ENCODE results near the gene PPTC7.
"Not testable (repeated sequence)": the region's sequence is repeated elsewhere in the genome, so short reads cannot be mapped to it uniquely, and the experiment has no call there.

The PPTC7 gene

DNA sequence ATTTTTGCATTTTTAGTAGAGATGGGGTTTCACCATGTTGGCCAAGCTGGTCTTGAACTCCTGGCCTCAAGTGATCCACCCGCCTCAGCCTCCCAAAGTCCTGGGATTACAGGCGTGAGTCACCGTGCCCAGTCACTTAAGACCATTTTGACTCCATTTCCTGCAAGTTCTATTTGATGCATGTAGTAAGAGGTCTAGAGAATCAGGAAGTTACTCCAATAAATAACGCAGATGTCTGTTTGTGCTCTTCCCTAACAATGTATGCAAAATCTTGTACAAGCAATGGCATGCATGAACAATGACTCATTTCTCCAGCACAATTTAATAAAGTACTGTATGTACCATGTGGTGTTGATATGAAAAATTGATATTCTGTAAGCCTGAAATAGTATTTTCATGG, 37.9 kb downstream of the PPTC7 start:
- not testable (repeated sequence) for H3K18ac ChIP-seq (ENCODE audit: low read length); H2BK5ac ChIP-seq (ENCODE audit: low read length); H3K4me1 ChIP-seq (ENCODE audit: control insufficient read depth in 2 of 2, insufficient read depth in 1 of 2, low read depth in 1 of 2, low read length in 2 of 2); H4K91ac ChIP-seq (ENCODE audit: low read depth, low read length, poor library complexity); H2BK15ac ChIP-seq (ENCODE audit: low read length); H2AFZ ChIP-seq (ENCODE audit: low read length); H3K4ac ChIP-seq (ENCODE audit: low read length); H3K79me1 ChIP-seq (ENCODE audit: low read depth, low read length); H2BK12ac ChIP-seq (ENCODE audit: low read length); H3K27me3 ChIP-seq (ENCODE audit: control insufficient read depth in 3 of 3, insufficient read depth in 3 of 3, low read depth in 1 of 3, low read length in 3 of 3); H3K23ac ChIP-seq (ENCODE audit: low read depth, low read length, poor library complexity); H3K14ac ChIP-seq (ENCODE audit: low read length); H3K9ac ChIP-seq (ENCODE audit: low read depth, low read length, poor library complexity); H3K4me3 ChIP-seq (ENCODE audit: low read length in 2 of 2); H3K27ac ChIP-seq (replicated peaks; ENCODE audit: low read length); H3K4me2 ChIP-seq (ENCODE audit: insufficient read depth, low read length, poor library complexity, severe bottlenecking); H2BK120ac ChIP-seq (ENCODE audit: low read depth, low read length); H2AK5ac ChIP-seq (ENCODE audit: low read depth, low read length); H4K8ac ChIP-seq (ENCODE audit: low read depth, low read length); DNase-seq (ENCODE audit: low spot score); H3K9me3 ChIP-seq (replicated peaks in 1 of 2; ENCODE audit: control insufficient read depth in 2 of 2, insufficient read depth in 1 of 2, low read depth in 1 of 2, low read length in 2 of 2)
- peaks cover 1 to 25% of the 10 kb centered on the region in 2 donors for H3K36me3 ChIP-seq (replicated peaks in 1 of 2; ENCODE audit: control insufficient read depth in 2 of 2, insufficient read depth in 2 of 2, low read length in 2 of 2)
- WGBS, 2 donors (ENCODE audit: extremely low coverage in 2 of 2, insufficient read length in 2 of 2, insufficient replicate concordance in 1 of 2), result no CpG with 5 or more reads among the region's 4 CpGs

DNA sequence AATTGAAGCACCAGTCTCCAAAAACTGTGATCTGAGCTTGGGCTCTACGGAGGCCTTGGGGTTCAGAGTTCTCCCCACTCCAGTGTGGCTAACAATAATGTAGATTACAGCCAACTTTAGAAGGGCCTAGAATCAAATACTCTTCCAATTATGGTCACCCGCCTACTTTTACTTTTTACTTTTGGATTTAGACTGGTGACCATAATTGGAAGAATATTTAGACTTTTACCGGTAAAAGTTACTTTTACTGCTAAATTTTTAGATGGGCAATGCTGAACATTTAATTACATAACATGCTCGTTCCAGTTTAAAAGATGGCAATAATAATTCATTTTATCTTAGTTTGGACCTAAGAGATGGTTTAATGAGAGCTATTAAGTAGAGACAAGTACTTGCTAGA, 39.2 kb downstream of the PPTC7 start:
- Histone ChIP-seq H2BK120ac (ENCODE audit: low read depth, low read length) (no peak overlapping the region), H3K27me3 (ENCODE audit: control insufficient read depth in 3 of 3, insufficient read depth in 3 of 3, low read depth in 1 of 3, low read length in 3 of 3) (no peaks in the 10 kb centered on the region), H3K27ac (replicated peaks; ENCODE audit: low read length) (no peak overlapping the region), H3K23ac (ENCODE audit: low read depth, low read length, poor library complexity) (no peak overlapping the region), H2BK12ac (ENCODE audit: low read length) (no peak overlapping the region), H3K79me1 (ENCODE audit: low read depth, low read length) (no peaks in the 10 kb centered on the region), H4K91ac (ENCODE audit: low read depth, low read length, poor library complexity) (no peak overlapping the region), H3K18ac (ENCODE audit: low read length) (no peak overlapping the region), H2BK15ac (ENCODE audit: low read length) (no peak overlapping the region), H3K36me3 (replicated peaks in 1 of 2; ENCODE audit: control insufficient read depth in 2 of 2, insufficient read depth in 2 of 2, low read length in 2 of 2) (peaks cover 1 to 31% of the 10 kb centered on the region in 2 donors), H3K9me3 (replicated peaks in 1 of 2; ENCODE audit: control insufficient read depth in 2 of 2, insufficient read depth in 1 of 2, low read depth in 1 of 2, low read length in 2 of 2) (peaks cover 0 to 2% of the 10 kb centered on the region in 2 donors), H3K4me2 (ENCODE audit: insufficient read depth, low read length, poor library complexity, severe bottlenecking) (no peak overlapping the region), H2BK5ac (ENCODE audit: low read length) (no peak overlapping the region), H3K4me3 (ENCODE audit: low read length in 2 of 2) (no peak overlapping the region), H3K9ac (ENCODE audit: low read depth, low read length, poor library complexity) (no peak overlapping the region), H3K4ac (ENCODE audit: low read length) (no peak overlapping the region), H4K8ac (ENCODE audit: low read depth, low read length) (no peak overlapping the region), H2AK5ac (ENCODE audit: low read depth, low read length) (no peak overlapping the region), H3K4me1 (ENCODE audit: control insufficient read depth in 2 of 2, insufficient read depth in 1 of 2, low read depth in 1 of 2, low read length in 2 of 2) (no peaks in the 10 kb centered on the region), H2AFZ (ENCODE audit: low read length) (no peak overlapping the region), H3K14ac (ENCODE audit: low read length) (no peak overlapping the region)
- no CpG with 5 or more reads among the region's 4 CpGs for WGBS, 2 donors (ENCODE audit: extremely low coverage in 2 of 2, insufficient read length in 2 of 2, insufficient replicate concordance in 1 of 2)
- no peak for DNase-seq (ENCODE audit: low spot score)

DNA sequence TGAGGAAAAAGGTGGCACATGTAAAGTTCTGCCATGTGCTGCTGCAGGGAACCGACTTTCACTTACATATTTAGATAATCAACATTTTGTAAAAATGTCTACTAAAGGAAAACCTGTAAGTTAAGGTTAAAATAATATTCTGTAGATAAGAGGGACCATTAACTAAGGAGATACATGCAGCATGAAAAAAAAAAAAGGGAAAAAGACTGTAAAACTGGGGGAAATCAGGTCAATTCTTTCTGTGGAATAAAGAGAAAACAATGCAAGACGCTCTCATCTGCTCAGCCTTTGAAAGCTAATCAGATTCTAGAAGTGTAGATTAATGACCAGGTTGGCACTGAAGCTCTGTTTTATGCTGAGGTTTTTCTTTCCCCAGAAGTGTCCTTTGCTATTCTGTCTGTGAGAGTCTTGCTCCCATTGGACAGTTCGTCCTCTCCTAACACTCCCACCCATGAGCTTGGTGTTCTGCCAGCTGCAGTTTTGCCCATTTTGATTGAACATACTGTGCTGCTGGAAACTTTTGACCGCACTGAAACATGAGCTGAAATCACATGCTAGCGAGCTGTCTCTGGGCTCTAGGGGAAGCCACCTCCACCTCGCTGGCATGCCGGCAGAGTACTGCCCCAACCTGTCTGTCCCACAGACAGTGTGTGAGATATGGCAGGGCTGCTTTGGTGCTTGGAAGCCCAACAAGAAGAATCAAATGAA, 39.7 kb downstream of the PPTC7 start:
- Histone ChIP-seq H3K9ac (ENCODE audit: low read depth, low read length, poor library complexity) (no peak overlapping the region), H4K8ac (ENCODE audit: low read depth, low read length) (no peak overlapping the region), H3K4me1 (ENCODE audit: control insufficient read depth in 2 of 2, insufficient read depth in 1 of 2, low read depth in 1 of 2, low read length in 2 of 2) (no peaks in the 10 kb centered on the region), H3K4me3 (ENCODE audit: low read length in 2 of 2) (no peak overlapping the region), H3K36me3 (replicated peaks in 1 of 2; ENCODE audit: control insufficient read depth in 2 of 2, insufficient read depth in 2 of 2, low read length in 2 of 2) (peaks cover 2 to 34% of the 10 kb centered on the region in 2 donors), H2AK5ac (ENCODE audit: low read depth, low read length) (no peak overlapping the region), H2AFZ (ENCODE audit: low read length) (no peak overlapping the region), H3K27ac (replicated peaks; ENCODE audit: low read length) (no peak overlapping the region), H4K91ac (ENCODE audit: low read depth, low read length, poor library complexity) (no peak overlapping the region), H3K14ac (ENCODE audit: low read length) (no peak overlapping the region), H2BK15ac (ENCODE audit: low read length) (no peak overlapping the region), H3K4ac (ENCODE audit: low read length) (no peak overlapping the region), H3K79me1 (ENCODE audit: low read depth, low read length) (no peaks in the 10 kb centered on the region), H3K9me3 (replicated peaks in 1 of 2; ENCODE audit: control insufficient read depth in 2 of 2, insufficient read depth in 1 of 2, low read depth in 1 of 2, low read length in 2 of 2) (no peaks in the 10 kb centered on the region), H3K27me3 (ENCODE audit: control insufficient read depth in 3 of 3, insufficient read depth in 3 of 3, low read depth in 1 of 3, low read length in 3 of 3) (no peaks in the 10 kb centered on the region), H2BK120ac (ENCODE audit: low read depth, low read length) (no peak overlapping the region), H3K23ac (ENCODE audit: low read depth, low read length, poor library complexity) (no peak overlapping the region), H2BK12ac (ENCODE audit: low read length) (no peak overlapping the region), H3K4me2 (ENCODE audit: insufficient read depth, low read length, poor library complexity, severe bottlenecking) (no peak overlapping the region), H3K18ac (ENCODE audit: low read length) (no peak overlapping the region), H2BK5ac (ENCODE audit: low read length) (no peak overlapping the region)
- DNase-seq (ENCODE audit: low spot score), result no peak
- WGBS, 2 donors (ENCODE audit: extremely low coverage in 2 of 2, insufficient read length in 2 of 2, insufficient replicate concordance in 1 of 2), result no CpG with 5 or more reads among the region's 7 CpGs

DNA sequence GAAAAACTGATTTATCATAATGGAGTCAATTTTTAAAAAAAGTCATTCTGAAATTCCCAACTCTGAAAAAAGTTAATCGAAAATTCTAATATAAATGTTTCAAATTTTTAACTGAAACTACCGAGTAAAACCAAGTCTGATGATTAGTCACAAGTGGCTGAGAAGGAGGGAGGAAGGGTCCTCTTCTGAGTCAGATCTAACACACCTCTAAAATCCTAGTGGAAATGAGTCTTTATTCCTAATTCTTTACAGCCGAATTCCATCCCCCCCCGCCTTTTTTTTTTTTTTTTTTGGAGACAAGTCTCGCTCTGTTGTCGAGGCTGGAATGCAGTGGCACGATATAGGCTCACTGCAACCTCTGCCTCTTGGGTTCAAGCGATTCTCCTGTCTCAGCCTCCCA, 43.1 kb downstream of the PPTC7 start:
- H3K14ac ChIP-seq (ENCODE audit: low read length), result no peak overlapping the region
- H3K27ac ChIP-seq (replicated peaks; ENCODE audit: low read length), result no peak overlapping the region

More for the DNA sequence above, 43.1 kb downstream of the PPTC7 start:
- no peak overlapping the region for H2BK15ac ChIP-seq (ENCODE audit: low read length)
- H2BK5ac ChIP-seq (ENCODE audit: low read length), result no peak overlapping the region
- no peak overlapping the region for H2AK5ac ChIP-seq (ENCODE audit: low read depth, low read length)
- no peaks in the 10 kb centered on the region for H3K4me1 ChIP-seq (ENCODE audit: control insufficient read depth in 2 of 2, insufficient read depth in 1 of 2, low read depth in 1 of 2, low read length in 2 of 2)
- H2BK120ac ChIP-seq (ENCODE audit: low read depth, low read length), result no peak overlapping the region
- H3K18ac ChIP-seq (ENCODE audit: low read length), result no peak overlapping the region
- no peaks in the 10 kb centered on the region for H3K9me3 ChIP-seq (replicated peaks in 1 of 2; ENCODE audit: control insufficient read depth in 2 of 2, insufficient read depth in 1 of 2, low read depth in 1 of 2, low read length in 2 of 2)
- H3K4ac ChIP-seq (ENCODE audit: low read length), result no peak overlapping the region
- no peak overlapping the region for H4K8ac ChIP-seq (ENCODE audit: low read depth, low read length)
- H3K79me1 ChIP-seq (ENCODE audit: low read depth, low read length), result no peaks in the 10 kb centered on the region
- WGBS, 2 donors (ENCODE audit: extremely low coverage in 2 of 2, insufficient read length in 2 of 2, insufficient replicate concordance in 1 of 2), result no CpG with 5 or more reads among the region's 8 CpGs
- DNase-seq (ENCODE audit: low spot score), result no peak
- H3K4me3 ChIP-seq (ENCODE audit: low read length in 2 of 2), result no peak overlapping the region
- no peak overlapping the region for H3K9ac ChIP-seq (ENCODE audit: low read depth, low read length, poor library complexity)
- no peak overlapping the region for H2AFZ ChIP-seq (ENCODE audit: low read length)
- no peak overlapping the region for H3K23ac ChIP-seq (ENCODE audit: low read depth, low read length, poor library complexity)
- H3K4me2 ChIP-seq (ENCODE audit: insufficient read depth, low read length, poor library complexity, severe bottlenecking), result no peak overlapping the region
- H4K91ac ChIP-seq (ENCODE audit: low read depth, low read length, poor library complexity), result no peak overlapping the region
- no peak overlapping the region for H2BK12ac ChIP-seq (ENCODE audit: low read length)
- no peaks in the 10 kb centered on the region for H3K27me3 ChIP-seq (ENCODE audit: control insufficient read depth in 3 of 3, insufficient read depth in 3 of 3, low read depth in 1 of 3, low read length in 3 of 3)
- H3K36me3 ChIP-seq (replicated peaks in 1 of 2; ENCODE audit: control insufficient read depth in 2 of 2, insufficient read depth in 2 of 2, low read length in 2 of 2), result peaks cover 9 to 53% of the 10 kb centered on the region in 2 donors

All from neuronal stem cell (in vitro differentiated cells).